Mammary epithelial cell (primary cell): ENCODE measurements around the gene PHF2.

Experiments used
- EZH2 ChIP-seq: IDR thresholded peaks from 2 replicates; pipeline ENCODE4 v1.6.1; 2012; ENCODE audit warnings: low read length, inconsistent platforms, borderline replicate concordance
- TF ChIP-seq, protein P1 (sequence below), 2 donors: IDR thresholded peaks in 1 of 2; conservative IDR thresholded peaks in 1 of 2; 2 replicates each; pipeline ENCODE4 v1.5.1; 2011 to 2012; ENCODE audit warnings: inconsistent platforms in 2 of 2, low read length in 2 of 2, mild to moderate bottlenecking in 2 of 2, control low read depth in 1 of 2, low read depth in 1 of 2; ENCODE audit not compliant: insufficient read depth in 1 of 2; ENCODE audit errors: extremely low read depth in 1 of 2

DNA sequence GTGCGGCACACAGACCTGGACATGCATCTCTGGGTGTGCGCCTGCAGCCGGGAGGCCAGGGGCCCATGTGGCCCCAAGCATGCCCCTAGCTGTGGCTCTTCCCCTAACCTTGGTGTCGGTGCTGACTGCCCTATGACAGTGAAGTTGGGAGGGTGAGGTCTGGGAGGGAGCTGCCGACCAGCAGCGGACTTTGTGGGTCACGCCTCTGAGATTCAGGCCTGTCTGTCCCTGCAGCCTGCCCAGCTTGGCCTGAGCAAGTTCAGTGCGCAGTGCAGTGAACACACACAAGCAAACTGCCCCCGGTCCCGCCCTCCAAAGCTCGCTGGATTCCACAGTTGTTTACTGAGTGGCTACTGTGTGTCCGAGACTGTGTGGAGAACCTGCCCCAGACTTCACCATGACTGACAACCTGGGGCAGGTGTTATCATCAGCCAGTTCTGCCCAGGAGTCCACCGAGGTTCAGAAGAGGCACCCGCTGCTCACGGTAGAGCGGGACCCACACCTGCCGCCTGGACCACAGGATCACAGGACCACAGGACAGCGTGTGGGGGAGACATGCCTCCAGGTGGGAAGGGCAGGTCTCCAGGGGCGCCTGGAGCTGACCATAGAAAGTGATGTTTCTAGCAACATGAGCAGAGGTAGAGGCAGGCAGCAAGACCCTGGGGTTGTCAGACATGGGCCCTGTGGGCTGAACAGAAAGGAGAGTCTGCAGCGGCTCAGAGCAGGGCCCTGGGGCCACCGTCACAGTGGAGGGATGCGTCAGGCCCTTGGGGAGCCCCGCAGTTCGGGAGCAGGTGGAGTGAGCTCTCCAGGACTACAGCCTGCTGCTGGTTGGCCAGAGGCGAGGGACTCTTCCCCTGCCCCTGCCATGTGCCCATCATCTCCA lies 105.1 kb downstream of the PHF2 start:
- TF ChIP-seq, protein P1, sequence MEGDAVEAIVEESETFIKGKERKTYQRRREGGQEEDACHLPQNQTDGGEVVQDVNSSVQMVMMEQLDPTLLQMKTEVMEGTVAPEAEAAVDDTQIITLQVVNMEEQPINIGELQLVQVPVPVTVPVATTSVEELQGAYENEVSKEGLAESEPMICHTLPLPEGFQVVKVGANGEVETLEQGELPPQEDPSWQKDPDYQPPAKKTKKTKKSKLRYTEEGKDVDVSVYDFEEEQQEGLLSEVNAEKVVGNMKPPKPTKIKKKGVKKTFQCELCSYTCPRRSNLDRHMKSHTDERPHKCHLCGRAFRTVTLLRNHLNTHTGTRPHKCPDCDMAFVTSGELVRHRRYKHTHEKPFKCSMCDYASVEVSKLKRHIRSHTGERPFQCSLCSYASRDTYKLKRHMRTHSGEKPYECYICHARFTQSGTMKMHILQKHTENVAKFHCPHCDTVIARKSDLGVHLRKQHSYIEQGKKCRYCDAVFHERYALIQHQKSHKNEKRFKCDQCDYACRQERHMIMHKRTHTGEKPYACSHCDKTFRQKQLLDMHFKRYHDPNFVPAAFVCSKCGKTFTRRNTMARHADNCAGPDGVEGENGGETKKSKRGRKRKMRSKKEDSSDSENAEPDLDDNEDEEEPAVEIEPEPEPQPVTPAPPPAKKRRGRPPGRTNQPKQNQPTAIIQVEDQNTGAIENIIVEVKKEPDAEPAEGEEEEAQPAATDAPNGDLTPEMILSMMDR (conservative IDR thresholded peaks at IDR 0.05 in 1 of 2, IDR thresholded peaks at IDR 0.05 in 1 of 2; ENCODE audit: extremely low read depth in 1 of 2, insufficient read depth in 1 of 2, low read depth in 1 of 2, low read length in 2 of 2) = no peak
- no peak for TF ChIP-seq EZH2
